Measurements from ENCODE around the gene VEGFC.

Gene VEGFC

GRCh38 chr4:176758731-176759130, 34.0 kb downstream of the VEGFC start:
- DNase-seq: no peak

DNA sequence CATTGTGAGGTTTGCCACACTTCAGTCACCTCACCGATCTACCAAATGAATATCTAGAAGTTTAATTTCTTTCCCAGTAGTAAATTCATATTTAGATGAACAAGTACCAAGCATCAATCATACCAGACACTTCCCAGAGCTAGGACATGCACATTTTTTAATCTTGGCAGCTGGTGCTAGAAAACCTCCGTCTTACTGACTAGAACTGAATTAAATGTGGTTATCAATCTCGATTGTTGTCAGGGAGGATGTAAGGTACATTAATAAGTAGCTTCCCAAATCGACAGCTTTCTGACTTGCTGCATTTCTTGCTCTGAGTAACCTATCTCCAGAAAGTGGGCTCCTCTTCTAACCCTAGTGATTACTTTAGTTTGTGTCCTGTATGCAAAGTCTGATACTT, 34.4 kb downstream of the VEGFC start:
- no peak for DNase-seq

- DNase-seq: no peak
These were observed 37.1 kb downstream of the VEGFC start for GRCh38 chr4:176755613-176756012.

- DNase-seq: no peak
These were observed 37.7 kb downstream of the VEGFC start for GRCh38 chr4:176755001-176755400.

DNA sequence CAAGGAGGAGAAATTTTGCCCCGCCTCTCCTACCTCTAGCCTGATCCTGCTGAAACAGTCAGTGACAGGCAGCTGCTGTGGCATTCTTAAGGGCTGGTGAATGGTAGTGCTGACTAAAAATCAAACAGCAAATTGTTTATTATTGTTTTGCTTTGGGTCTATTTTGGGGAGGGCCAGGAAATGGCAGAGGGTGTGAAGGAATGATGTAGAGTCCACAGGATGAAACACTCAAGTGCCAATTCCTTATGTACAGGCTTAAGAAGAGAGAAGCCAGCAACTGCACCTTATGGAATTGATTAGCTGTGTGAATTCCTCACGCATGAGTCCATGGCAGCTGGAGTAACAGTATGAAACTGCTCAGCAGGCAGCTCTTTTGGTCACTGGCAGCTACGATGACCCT, 39.7 kb downstream of the VEGFC start:
- no peak for DNase-seq

GRCh38 chr4:176752191-176752749, 40.5 kb downstream of the VEGFC start:
- no peak for DNase-seq

DNA sequence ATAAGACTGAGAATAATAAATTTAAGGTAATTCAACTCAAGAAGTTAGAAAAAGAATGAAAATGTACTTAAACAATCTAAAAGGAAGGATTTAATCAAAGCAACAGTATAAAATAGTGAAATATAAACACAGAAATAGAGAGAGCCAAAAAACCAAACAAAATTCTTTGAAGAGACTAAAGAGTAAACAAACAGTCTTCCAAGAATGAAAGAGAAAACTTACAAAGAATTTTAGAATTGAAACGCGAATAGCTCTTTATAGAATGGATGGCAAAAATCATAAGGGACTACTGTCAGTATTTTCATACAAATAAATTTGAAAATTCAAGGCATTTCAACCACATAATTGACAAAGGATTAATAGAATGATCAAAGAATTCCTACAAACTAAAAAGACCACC, 41.7 kb downstream of the VEGFC start:
- DNase-seq: no peak

- no peak for DNase-seq
These were observed 45.9 kb downstream of the VEGFC start for GRCh38 chr4:176746846-176747245.

DNA sequence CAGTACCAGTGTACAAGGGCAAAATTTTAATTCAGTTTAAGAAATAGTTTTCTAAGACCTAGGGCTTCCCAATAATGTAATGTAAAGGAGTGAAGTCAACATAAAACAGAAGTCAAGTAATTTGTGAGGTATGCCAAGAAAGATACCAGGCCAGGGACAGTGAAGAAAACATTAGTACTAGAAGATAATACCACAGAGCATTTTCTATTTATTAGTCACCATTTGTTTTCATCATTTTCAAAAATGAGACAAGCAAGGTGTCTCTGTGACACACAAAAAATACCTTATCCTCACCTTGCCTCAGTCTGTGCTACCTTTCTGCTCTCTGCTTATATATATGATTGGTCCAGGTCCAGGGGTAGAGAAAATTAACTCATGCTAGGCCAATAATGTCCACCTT, 46.8 kb downstream of the VEGFC start:
- no peak for DNase-seq

DNA sequence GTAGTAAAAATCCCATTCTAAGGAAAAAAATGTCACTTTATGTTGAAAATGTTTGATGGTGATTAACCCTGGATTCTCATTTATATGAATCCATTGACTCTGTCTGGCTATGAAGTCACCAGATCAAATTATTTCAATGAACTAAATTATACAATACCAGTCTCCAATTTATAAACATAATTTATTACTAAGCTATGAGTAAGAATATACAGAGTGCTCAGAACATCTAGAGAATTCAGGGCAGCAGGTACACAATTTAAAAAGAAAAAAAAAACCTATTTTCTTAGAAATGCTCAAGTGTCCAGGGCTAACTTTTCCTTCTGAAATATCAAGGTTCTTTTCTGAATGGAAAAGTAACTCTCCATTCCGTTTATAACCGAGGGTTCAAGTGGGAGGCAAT, 48.6 kb downstream of the VEGFC start:
- no peak for DNase-seq

GRCh38 chr4:176742211-176742610, 50.5 kb downstream of the VEGFC start:
- no peak for DNase-seq

GRCh38 chr4:176741253-176741652, 51.5 kb downstream of the VEGFC start:
- DNase-seq: no peak

DNA sequence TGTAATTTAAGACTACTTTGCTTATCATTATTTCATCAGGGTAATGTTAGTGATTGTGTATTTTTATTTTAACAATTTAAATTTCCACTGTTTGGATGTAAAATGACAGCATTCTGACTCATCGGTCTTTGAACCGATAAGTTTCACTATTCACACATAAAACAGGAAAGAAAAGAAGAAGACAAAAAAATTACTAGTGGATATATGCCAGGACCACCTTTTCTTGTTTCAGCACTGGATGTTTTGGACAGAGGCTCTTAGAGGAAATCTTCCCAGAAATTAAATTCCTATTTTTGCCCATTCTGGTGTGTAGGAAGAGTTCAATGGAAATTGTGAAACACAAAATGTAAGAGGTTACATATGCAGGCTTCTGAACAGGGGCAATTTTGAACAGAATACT, 57.4 kb downstream of the VEGFC start:
- DNase-seq: no peak

DNA sequence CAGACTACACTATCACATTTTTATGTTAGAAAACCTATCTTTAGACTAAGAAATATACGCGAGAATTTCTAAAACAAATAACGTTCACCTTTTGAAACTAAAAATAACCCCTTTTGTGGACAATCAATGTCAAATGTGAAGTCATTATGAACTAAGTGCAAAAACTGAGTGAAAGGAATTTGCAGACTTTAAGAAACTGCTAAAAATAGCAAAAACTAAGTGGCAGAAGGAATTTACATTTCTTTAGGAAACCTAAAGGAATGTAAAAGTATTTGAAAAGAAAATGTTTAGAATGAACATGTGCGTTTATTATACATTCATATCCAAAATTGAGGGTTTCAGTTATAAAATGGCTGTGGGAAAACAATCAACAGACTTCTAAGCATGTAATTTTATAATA, 58.3 kb downstream of the VEGFC start:
- no peak for DNase-seq

GRCh38 chr4:176729489-176729888, 63.2 kb downstream of the VEGFC start:
- DNase-seq: no peak

GRCh38 chr4:176726803-176727202, 65.9 kb downstream of the VEGFC start:
- DNase-seq: no peak

- DNase-seq: no peak
These were observed 71.3 kb downstream of the VEGFC start for GRCh38 chr4:176721459-176721858.

GRCh38 chr4:176718881-176719280, 73.8 kb downstream of the VEGFC start:
- DNase-seq: no peak

DNA sequence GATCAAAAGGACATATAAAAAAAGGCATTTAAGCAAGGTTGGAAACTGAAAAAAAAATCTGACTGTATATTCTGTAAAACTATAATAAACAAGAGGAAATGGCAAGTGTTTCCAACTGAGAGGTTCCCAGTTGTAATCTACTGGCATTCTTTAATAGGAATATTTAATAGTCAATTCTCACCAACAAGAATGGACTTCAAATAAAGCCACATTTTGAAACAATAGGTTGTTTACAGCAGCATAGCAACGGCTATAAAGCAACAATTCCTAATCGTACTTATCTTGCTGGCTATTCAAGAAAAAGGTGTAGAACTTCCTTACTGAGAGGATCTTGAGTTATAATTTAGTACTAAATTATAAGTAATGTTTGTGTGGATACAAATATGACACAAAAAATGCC, 75.5 kb downstream of the VEGFC start:
- DNase-seq: no peak

DNA sequence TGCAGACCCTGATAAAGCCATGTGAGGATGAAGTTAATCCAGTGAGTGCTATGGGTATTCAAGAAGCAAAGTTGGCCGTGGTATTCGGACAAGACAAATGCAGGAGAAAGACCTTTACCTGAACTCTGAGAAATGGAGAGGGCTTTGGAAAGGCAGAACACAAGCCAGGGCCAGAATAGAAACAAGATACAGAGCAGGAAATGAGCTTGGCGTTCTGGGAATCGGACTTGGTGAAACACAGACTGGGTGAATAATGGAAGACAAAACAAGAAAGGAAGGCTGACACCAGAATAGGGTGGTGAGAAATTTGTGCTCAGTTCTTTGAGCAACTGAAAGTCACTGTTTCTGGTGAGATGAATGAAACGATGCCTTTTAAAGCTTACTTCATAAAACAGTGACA, 83.3 kb downstream of the VEGFC start:
- DNase-seq: no peak

- no peak for DNase-seq
These were observed 83.9 kb downstream of the VEGFC start for GRCh38 chr4:176708771-176709311.

DNA sequence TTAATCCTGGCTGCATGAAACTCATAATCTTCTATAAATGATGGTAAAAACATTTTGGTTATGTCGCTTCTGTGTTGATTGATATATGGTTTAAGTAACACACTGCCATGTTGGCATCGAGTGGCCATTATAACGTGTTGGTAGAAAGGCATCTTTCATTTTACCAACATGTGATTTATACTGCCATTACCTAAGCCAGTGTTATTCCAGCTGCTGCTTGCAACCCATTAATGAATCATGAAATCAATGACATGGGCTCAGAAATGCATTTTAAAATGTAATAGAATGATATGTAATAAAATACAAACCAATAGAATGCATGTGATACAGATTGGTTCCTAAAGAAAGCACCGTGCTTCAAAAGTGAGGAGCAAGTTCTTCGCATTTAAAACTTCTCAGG, 102.0 kb downstream of the VEGFC start:
- DNase-seq: no peak

- DNase-seq: no peak
These were observed 112.0 kb downstream of the VEGFC start for GRCh38 chr4:176680668-176681180.

GRCh38 chr4:176676901-176677300, 115.8 kb downstream of the VEGFC start:
- DNase-seq: no peak

GRCh38 chr4:176675810-176676209, 116.9 kb downstream of the VEGFC start:
- no peak for DNase-seq

Data from NK-92 treated with Interleukin-12 subunit alpha and Interleukin-12 subunit beta, amount 100 ng/mL, for 24 hours (cell line).